ENCODE data around the gene LFNG. TPM values are rescaled to one million over a fixed set of nuclear protein-coding genes. Genes with fewer than 3 reads are reported as not detected.

The LFNG gene
- total RNA-seq, 4 donors from 2014 or later: 17.9 to 162 (median 80.6) TPM

GRCh38 chr7:2499719-2500430 lies 19.7 kb upstream of the LFNG start:
- DNase-seq: no peak
- Histone ChIP-seq H3K36me3 (no peaks in the 10 kb centered on the region), H3K27ac (no peak overlapping the region), H3K4me3 (no peak overlapping the region), H3K27me3 (peaks cover 31% of the 10 kb centered on the region), H3K9me3 (no peaks in the 10 kb centered on the region), H3K4me1 (peaks cover 0 to 6% (median 3%) of the 10 kb centered on the region in 4 donors)
- intact Hi-C loops (cut with DNase I; ENCODE audit: low total_unique reads) (no loop called here), in situ Hi-C loops (cut with MboI; ENCODE audit: low pct_ligation_motif_present in 1 of 4, low pct_unique_long_range_greater_than_20kb in 1 of 4, low sequenced_read_pairs in 3 of 4) (loop anchor here in 1 of 4 donors (25.0 kb wide), 1 partner anchor 187 kb away; the partner anchor contains the start of gene AMZ1)
- TF ChIP-seq EP300 (IDR thresholded peaks at IDR 0.05; ENCODE audit: low read depth): no peak
- TF ChIP-seq CTCF (IDR thresholded peaks at IDR 0.05): no peak
- no peak for TF ChIP-seq POLR2AphosphoS5 (IDR thresholded peaks at IDR 0.05)
- no peak for TF ChIP-seq POLR2A (IDR thresholded peaks at IDR 0.05)
- 85 to 89% methylated on average over 6 to 27 of the region's 27 CpGs for WGBS, 2 donors (ENCODE audit: low coverage in 1 of 2)

- no peak for DNase-seq
- no peaks in the 10 kb centered on the region for H3K36me3 ChIP-seq
- in situ Hi-C loops (cut with MboI; ENCODE audit: low pct_ligation_motif_present in 1 of 4, low pct_unique_long_range_greater_than_20kb in 1 of 4, low sequenced_read_pairs in 3 of 4): no loop called here
- no peak for TF ChIP-seq CTCF (IDR thresholded peaks at IDR 0.05)
- no peak for TF ChIP-seq EP300 (IDR thresholded peaks at IDR 0.05; ENCODE audit: low read depth)
- no peak for TF ChIP-seq POLR2A (IDR thresholded peaks at IDR 0.05)
- TF ChIP-seq POLR2AphosphoS5 (IDR thresholded peaks at IDR 0.05): no peak
- WGBS, 2 donors (ENCODE audit: low coverage in 1 of 2): 88% methylated on average over 5 to 11 of the region's 12 CpGs
- no peak overlapping the region for H3K4me3 ChIP-seq
- H3K4me1 ChIP-seq: peaks cover 0 to 2% (median under 1%) of the 10 kb centered on the region in 4 donors
- H3K27me3 ChIP-seq: peaks cover 25% of the 10 kb centered on the region
- intact Hi-C loops (cut with DNase I; ENCODE audit: low total_unique reads): no loop called here
- H3K27ac ChIP-seq: no peak overlapping the region
- no peaks in the 10 kb centered on the region for H3K9me3 ChIP-seq
These were observed 18.9 kb upstream of the LFNG start for GRCh38 chr7:2500701-2501100.

- no peaks in the 10 kb centered on the region for H3K36me3 ChIP-seq
- WGBS, 2 donors (ENCODE audit: low coverage in 1 of 2): 71 to 80% methylated on average over 1 to 7 of the region's 9 CpGs
- H3K27me3 ChIP-seq: peaks cover 17% of the 10 kb centered on the region
- no peak overlapping the region for H3K27ac ChIP-seq
- no peaks in the 10 kb centered on the region for H3K4me1 ChIP-seq
- no peak for DNase-seq
- no peaks in the 10 kb centered on the region for H3K9me3 ChIP-seq
- TF ChIP-seq EP300 (IDR thresholded peaks at IDR 0.05; ENCODE audit: low read depth) (no peak), CTCF (IDR thresholded peaks at IDR 0.05) (no peak), POLR2A (IDR thresholded peaks at IDR 0.05) (no peak), POLR2AphosphoS5 (IDR thresholded peaks at IDR 0.05) (no peak)
- no peak overlapping the region for H3K4me3 ChIP-seq
- intact Hi-C loops (cut with DNase I; ENCODE audit: low total_unique reads) (no loop called here), in situ Hi-C loops (cut with MboI; ENCODE audit: low pct_ligation_motif_present in 1 of 4, low pct_unique_long_range_greater_than_20kb in 1 of 4, low sequenced_read_pairs in 3 of 4) (no loop called here)
These were observed 17.5 kb upstream of the LFNG start for GRCh38 chr7:2501947-2502646.

- H3K36me3 ChIP-seq: no peaks in the 10 kb centered on the region
- in situ Hi-C loops (cut with MboI; ENCODE audit: low pct_ligation_motif_present in 1 of 4, low pct_unique_long_range_greater_than_20kb in 1 of 4, low sequenced_read_pairs in 3 of 4): no loop called here
- H3K27ac ChIP-seq: no peak overlapping the region
- intact Hi-C loops (cut with DNase I; ENCODE audit: low total_unique reads): no loop called here
- no peak for DNase-seq
- H3K27me3 ChIP-seq: peaks cover 11% of the 10 kb centered on the region
- no peaks in the 10 kb centered on the region for H3K4me1 ChIP-seq
- no peak overlapping the region for H3K4me3 ChIP-seq
- WGBS, 2 donors (ENCODE audit: low coverage in 1 of 2): 95% methylated on average over 8 of the region's 13 CpGs; no CpG with 5 or more reads in 1 of the 2 donors
- TF ChIP-seq POLR2AphosphoS5 (IDR thresholded peaks at IDR 0.05) (no peak), CTCF (IDR thresholded peaks at IDR 0.05) (no peak), EP300 (IDR thresholded peaks at IDR 0.05; ENCODE audit: low read depth) (no peak), POLR2A (IDR thresholded peaks at IDR 0.05) (no peak)
- no peaks in the 10 kb centered on the region for H3K9me3 ChIP-seq
These were observed 17.0 kb upstream of the LFNG start for GRCh38 chr7:2502647-2502966.
